Measurements from ENCODE around the gene SNAI1.
"Not testable (repeated sequence)": the region's sequence is repeated elsewhere in the genome, so short reads cannot be mapped to it uniquely, and the experiment has no call there.

The SNAI1 gene

GRCh38 chr20:49982346-49983122 lies at the start of gene SNAI1:
Gene SNAI1, plus strand, starts transcription at chr20:49982980. Its CDS starts 80 bp downstream, at chr20:49983060.
- peak; percentile 74 for DNase-seq

DNA sequence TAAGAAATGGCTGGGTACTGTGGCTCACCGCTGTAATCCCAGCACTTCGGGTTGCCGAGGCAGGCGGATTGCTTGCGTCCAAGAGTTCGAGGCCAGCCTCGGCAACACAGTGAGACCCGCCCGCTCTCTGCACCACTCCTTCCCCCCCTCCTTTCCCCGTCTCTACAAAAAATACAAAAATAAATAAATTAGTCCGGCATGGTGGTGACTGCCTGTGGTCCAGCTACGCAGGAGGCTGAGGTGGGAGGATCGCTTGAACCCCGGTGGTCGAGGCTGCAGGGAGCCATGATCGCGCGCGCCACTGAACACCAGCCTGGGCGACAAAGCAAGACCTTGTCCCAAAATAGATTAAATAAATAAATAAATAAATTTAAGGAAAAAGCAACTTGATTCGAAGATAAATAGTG lies 47.0 kb upstream of the SNAI1 start:
- DNase-seq, result no peak

DNA sequence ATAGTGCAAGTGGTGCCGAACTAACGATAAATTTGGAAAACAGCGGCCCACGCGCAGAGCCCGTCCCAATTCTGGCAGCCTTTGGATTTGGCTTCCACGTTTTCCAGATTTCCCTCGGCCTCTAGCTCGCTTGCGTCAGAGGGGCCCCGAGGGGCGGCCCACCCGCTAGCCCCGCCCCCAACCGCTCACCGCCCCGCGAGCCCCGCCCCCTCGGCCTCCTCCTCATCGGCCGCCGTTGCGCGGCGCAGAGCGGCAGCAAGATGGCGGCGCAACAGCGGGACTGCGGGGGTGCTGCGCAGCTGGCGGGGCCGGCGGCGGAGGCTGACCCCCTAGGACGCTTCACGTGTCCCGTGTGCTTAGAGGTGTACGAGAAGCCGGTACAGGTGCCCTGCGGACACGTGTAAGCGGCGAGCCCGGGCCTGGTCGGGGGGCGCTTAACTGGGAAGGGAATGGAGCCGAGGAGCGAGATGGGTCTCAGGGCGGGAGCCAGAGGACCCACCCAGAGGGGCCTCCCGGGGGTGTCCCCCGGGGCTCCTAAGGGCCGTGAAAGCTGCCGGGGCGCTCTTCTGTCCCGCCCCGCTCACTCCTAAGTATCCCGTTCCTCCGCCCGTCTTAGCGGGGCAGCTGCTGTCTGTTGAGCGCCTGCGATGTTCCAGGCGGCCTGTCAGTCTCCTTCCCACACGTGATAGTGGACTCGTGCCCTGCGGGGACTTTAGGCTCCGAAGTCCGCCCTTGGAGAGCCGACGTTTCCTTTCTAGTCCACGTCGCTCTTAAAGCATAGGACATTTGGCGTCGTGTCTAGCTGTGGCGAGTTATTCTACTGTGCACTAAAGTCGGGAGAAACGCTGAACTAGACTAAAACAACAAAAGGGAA lies 46.4 kb upstream of the SNAI1 start, which contains the start of gene RNF114:
RNF114 (plus strand) TSS at position 245 of the 874 bp plus-strand sequence; CDS start at position 261, 16 bp downstream.
- DNase-seq, result peak; percentile 92

GRCh38 chr20:49937027-49937929 lies 45.5 kb upstream of the SNAI1 start:
- peak; percentile 36 for DNase-seq

DNA sequence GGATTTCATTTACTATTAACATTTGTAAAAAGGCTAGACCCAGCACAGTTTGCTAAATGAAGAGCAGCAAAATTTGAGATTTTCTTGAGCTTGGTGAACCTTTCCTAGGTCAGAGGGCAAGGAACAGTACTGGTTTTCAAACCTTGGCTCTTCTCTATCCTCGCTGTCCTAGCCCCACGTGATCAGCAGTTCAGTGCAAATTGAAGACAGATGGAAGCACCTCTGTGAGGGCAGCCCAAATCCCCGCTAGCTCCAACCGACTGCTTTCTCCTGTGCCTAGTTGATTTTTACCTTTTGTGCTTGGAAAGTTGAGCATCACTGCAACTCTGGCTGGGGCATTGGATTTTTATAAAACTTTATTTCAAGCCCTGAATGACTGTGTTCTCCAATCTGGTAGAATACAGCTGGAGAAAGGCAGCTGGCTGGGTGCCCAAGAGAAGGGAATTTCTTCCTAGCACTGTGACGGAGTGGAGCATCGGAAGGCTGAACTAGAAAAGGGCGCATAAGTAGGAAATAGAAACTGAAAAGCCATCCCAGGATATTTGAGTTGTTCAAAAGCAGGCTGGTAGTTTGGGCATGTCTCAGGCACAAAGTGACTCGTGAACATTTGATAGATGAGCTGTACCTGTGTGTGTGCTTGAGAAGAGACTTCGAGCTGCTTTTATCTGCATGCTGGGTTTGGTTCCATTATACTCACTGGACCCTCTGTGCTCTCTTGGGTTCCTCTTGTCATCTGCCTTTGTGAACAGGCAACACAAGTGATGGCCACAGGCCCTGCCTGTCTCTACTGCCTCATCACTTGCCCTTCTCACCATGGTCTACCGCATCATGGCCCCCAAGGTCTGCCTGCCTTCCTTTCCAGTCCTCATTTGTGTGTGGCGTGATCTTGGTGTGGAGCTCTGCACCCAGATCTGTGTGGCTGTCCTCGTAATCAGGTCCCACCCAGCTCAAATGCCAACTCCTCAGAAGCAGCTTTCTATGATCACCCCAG lies 44.3 kb upstream of the SNAI1 start:
- no peak for DNase-seq

GRCh38 chr20:49941456-49941855 lies 41.3 kb upstream of the SNAI1 start:
- DNase-seq, result no peak

- no peak for DNase-seq
Measured at GRCh38 chr20:49942303-49942702, 40.5 kb upstream of the SNAI1 start.

DNA sequence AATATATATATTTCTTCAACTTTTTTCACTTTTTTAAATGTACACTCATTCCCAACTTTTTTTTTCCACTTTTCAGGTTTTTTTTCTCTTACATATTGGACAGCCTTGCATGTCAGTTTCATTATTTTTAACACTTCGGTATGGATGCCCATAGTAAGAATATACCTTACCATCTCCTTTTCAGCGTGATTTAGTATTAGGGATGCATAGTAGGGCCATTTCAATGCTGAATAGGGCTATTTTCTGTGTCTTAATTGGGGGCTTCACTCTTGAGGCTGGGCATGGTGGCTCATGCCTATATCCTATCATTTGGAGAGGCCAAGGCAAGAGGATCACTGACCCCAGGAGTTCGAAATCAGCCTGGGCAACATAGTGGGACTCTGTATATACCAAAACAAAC lies 39.8 kb upstream of the SNAI1 start:
- no peak for DNase-seq

DNA sequence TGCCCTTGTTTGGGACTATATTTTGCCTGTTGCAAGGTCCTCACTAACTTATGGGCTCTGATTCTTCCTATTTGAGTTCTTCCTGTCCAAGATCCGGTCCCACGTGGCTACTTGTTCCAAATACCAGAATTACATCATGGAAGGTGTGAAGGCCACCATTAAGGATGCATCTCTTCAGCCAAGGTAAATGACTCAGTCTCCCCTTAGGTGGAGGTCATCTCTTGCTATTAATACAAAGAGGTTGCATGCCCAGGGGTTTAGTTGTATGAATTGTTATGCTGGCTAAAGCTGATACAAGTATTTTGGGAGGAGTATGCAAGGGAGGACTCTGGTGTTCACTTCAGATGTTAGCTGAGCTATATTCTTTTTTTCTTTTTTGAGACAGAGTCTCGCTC lies 37.5 kb upstream of the SNAI1 start:
- DNase-seq, result no peak

GRCh38 chr20:49945701-49946477 lies 36.9 kb upstream of the SNAI1 start:
- DNase-seq, result no peak

DNA sequence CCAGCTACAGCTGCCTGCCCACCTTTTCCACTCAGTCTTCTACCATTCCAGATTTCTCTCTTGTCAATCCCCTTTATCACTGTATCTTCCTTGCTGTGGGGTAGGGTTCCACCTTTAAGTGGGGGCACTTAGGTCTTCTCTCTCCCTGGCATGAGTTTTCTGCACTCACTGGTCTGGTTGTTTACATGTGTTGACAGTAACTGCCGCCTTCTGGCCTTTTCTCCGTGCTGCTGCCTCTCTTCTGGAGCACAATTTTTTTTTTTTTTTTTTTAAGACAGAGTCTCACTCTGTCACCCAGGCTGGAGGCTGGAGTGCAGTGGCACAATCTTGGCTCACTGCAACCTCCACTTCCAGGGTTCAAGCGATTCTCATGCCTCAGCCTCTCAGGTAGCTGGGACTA lies 34.6 kb upstream of the SNAI1 start:
- DNase-seq, result no peak

DNA sequence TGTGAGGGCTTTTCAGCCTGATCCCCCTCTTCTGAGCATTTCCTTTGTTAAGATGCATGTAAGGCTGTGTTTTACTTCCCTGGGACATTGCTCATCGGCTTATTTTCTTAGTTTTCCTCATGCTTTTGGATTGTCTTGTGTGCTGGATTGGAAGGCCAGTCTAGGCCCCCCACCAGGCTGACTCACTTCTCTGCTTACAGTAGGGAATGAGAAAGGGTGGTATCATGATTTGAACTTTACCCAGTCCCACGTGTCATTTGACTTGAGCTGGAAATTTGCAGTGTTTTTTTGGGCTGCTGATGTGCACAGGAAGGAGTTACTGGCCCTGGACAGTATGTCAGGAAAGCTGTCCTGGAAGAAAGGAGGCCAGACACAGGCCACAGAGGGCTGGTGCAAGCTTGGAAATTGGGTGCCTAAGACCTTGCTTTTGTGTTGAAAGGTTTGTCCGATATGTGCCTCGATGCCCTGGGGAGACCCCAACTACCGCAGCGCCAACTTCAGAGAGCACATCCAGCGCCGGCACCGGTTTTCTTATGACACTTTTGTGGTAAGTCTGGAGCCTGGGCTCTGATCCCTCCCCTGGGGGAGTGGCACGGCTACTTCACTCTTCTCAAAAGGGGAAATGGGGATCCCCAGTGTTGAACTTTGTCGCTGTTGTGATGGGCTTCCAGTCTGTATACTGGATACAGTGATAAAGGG lies 33.8 kb upstream of the SNAI1 start:
- DNase-seq, result peak; percentile 9

DNA sequence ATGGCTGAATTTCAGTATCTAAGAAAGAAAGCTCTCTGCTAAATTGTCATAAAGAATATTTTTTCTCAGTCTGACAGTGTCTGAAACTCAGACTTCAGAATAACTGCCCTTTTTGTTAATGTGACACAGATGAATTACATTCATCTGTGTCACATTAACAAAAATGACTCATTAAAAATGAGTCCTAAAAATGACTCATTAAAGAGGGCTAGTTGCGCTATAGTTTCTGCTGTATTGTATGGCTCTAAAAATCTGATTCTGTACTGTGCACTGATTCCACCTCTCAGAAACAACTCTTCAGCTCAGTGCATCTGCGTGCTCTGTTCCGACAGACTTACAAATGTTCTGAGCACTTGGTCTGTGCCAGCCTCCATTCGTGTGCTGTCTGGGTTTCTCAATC lies 31.6 kb upstream of the SNAI1 start:
- peak; percentile 42 for DNase-seq

DNA sequence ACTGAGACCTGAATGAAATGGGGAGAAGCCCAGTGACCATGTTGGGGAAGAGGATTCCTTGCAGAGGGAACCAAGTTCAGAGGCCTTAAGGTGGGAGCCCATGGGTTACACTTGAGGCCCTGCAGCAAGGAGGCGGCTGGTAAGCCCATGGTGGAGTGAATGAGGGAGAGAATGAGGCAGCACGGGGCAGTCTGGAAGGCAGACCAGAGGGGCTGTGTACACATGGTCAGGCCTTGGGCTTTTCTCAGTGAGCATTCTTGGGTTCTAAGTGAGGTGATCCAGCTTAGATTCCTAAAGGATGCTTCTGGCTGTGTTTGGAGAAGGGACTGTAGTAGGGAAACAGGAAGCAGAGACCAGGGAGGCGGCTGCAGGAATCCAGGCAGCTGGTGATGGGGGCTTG lies 27.6 kb upstream of the SNAI1 start:
- DNase-seq, result no peak

GRCh38 chr20:49955830-49956396 lies 26.9 kb upstream of the SNAI1 start:
- not testable (repeated sequence) for DNase-seq

DNA sequence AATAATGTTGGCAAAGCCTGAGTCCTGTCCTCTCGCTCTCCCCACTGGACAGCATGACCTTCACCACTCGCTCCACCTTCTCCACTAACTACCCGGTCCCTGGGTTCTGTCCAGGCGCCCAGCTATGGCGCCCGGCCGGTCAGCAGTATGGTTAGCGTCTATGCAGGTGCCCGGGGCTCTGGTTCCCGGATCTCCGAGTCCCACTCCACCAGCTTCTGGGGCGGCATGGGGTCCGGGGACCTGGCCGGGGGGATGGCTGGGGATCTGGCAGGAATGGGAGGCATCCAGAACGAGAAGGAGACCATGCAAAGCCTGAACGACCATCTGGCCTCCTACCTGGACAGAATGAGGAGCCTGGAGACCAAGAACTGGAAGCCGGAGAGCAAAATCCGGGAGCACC lies 26.1 kb upstream of the SNAI1 start:
- DNase-seq, result no peak

DNA sequence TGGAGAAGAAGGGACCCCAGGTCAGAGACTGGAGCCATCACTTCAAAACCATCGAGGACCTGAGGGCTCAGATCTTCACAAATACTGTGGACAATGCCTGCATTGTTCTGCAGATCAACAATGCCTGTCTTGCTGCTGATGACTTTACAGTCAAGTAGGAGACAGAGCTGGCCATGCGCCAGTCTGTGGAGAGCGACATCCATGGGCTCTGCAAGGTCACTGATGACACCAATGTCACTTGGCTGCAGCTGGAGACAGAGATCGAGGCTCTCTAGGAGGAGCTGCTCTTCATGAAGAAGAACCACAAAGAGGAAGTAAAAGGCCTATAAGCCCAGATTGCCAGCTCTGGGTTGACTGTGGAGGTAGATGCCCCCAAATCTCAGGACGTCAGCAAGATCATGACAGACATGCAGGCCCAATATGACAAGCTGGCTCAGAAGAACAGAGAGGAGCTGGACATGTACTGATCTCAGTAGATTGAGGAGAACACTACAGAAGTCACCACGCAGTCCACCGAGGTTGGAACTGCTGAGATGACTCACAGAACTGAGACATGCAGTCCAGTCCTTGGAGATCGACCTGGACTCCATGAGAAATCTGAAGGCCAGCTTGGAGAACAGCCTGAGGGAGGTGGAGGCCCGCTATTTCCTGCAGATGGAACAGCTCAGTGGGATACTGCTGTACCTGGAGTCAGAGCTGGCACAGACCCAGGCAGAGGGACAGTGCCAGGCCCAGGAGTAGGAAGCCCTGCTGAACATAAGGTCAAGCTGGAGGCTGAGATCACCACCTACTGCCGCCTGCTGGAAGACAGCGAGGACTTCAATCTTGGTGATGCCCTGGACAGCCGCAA lies 25.5 kb upstream of the SNAI1 start:
- peak; percentile 29 for DNase-seq

DNA sequence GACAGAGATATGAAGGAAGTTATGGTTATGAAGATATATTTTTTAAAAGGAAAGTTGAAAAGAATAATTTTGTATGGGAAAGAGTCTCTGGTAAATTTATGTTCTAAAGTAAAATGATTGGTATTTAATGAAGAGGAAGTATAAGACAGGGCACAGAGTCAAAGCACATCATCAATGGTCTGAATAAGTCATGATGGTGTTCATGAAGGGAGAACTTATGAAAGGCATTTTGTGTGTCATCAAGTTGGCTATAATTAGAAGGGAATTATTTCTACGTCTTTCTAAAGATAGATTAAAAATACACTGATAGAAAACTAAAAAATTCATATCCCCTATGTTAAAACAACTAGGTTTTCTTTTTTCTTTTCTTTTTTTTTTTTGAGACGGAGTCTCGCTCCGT lies 21.4 kb upstream of the SNAI1 start:
- DNase-seq, result peak; percentile 14
